ENCODE data around the gene SPTBN4. TPM values are rescaled to one million over a fixed set of nuclear protein-coding genes. Genes with fewer than 3 reads are reported as not detected.
A peak's percentile ranks its signal among the peaks of the same experiment; 100 is the strongest.
"Not testable (repeated sequence)": the region's sequence is repeated elsewhere in the genome, so short reads cannot be mapped to it uniquely, and the experiment has no call there.

SPTBN4 gene
- total RNA-seq, 1 donor from 2014 or later = under 0.01 TPM

GRCh38 chr19:40559394-40559793 is 92.6 kb downstream of the SPTBN4 start:
- DNase-seq (ENCODE audit: low read depth in 2 of 2) = no peak

DNA sequence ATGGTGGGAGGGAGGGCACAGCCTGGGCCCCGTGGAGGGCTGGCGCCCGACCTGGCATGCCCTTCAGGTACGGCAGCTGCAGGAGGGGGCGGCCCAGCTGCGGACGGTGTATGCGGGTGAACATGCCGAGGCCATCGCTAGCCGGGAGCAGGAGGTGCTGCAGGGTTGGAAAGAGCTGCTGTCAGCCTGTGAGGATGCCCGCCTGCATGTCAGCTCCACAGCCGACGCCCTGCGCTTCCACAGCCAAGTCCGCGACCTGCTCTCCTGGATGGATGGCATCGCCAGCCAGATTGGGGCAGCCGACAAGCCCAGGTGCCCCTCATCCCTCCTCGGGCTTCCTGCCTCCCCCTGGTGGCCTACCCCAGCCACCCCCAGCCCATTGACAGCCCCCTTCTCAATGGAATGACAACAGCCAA is 93.3 kb downstream of the SPTBN4 start:
- DNase-seq (ENCODE audit: low read depth in 2 of 2) = no peak

DNA sequence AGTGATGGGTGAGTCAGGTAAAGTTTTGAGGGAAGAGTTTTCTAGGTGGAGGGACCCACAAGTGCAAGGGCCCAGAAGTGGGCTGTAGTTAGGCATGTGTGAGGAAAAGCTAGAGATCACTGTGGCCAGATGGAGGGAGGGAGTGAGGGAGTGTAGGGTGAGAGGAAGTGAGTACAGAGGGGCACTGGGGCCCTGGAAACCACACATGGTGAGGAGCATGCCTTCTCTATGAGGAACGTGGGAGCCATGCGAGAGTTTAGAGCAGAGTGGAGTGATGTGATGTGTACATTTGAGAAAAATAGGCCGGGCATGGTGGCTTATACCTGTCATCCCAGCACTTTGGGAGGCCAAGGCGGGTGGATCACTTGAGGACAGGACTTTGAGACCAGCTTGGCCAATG is 95.1 kb downstream of the SPTBN4 start:
- DNase-seq (ENCODE audit: low read depth in 2 of 2) = no peak

DNA sequence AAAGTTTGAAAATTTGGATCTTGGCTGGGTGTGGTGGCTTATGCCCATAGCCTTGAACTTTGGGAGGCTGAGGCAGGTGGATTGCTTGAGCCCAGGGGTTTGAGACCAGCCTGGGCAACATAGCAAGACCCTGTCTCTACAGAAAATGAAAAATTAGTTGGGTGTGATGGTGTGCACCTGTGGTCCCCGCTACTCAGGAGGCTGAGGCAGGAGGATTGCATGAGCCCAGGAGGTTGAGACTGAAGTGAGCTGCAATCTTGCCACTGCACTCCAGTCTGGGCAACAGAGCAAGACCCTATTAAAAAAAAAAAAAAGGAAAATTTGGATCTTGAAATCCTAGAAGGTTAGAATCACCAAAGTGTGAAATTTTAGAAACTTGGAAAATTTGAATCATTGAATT is 97.7 kb downstream of the SPTBN4 start:
- not testable (repeated sequence) for DNase-seq (ENCODE audit: low read depth in 2 of 2)

GRCh38 chr19:40565355-40565754 is 98.6 kb downstream of the SPTBN4 start:
- DNase-seq (ENCODE audit: low read depth in 2 of 2) = no peak

DNA sequence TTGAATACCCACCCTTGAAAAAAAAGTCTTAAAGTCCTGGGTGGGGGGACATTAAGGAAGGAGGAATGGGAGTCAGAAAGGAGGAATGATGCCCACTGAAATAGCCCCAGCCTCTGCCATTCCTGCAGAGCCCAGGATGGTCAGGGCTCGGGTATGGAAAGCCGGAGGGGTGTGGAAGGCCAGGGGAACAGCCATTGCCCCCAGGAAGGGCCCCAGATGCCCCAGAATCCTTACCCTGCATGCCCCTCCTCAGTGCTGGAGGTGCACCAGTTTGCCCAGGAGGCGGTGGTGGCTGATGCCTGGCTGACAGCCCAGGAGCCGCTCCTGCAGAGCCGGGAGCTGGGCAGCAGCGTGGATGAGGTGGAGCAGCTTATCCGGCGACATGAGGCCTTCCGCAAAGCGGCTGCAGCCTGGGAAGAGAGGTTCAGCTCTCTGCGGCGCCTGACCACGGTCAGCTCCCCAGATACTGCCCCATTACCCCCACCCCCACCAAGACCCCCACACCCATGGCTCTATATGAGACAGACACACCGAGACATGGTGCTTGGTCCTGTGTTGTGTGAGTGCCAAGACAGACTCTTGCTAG is 99.2 kb downstream of the SPTBN4 start:
- DNase-seq (ENCODE audit: low read depth in 2 of 2) = no peak

- no peak for DNase-seq (ENCODE audit: low read depth in 2 of 2)
These were observed 100.4 kb downstream of the SPTBN4 start for GRCh38 chr19:40567040-40567749.

- DNase-seq (ENCODE audit: low read depth in 2 of 2) = no peak
These were observed 101.1 kb downstream of the SPTBN4 start for GRCh38 chr19:40567750-40568494.

DNA sequence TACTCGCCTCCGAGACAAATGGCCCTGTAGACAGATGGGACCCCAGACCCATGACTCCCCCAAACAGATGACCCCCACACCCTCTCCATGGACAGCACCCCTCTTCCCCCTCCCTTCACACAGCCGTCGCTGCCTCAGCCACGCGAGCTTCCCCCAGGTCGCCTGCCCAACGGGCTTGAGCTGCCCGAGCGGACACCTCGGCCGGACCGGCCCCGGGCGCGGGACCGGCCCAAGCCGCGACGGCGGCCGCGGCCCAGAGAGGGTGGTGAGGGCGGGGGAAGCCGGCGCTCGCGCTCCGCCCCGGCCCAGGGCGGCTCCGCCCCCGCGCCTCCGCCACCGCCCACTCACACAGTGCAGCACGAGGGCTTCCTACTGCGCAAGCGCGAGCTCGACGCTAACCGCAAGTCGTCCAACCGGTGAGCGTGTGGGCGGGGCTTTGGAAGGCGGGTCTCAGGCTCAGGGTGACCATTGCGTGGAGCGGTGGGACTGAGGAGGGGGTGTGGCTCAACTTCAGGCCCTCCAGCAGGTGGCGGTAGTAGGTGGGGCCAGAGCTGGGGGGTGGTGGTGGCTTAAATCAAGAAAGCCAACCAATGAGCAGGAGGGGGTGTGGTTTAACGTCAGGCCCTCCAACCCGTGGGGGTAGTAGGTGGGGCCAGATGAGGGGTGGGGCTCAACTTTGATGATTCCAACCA is 103.7 kb downstream of the SPTBN4 start:
- peak; percentile 99 to 100 for DNase-seq (ENCODE audit: low read depth in 2 of 2)

- DNase-seq (ENCODE audit: low read depth in 2 of 2) = no peak
These were observed 104.2 kb downstream of the SPTBN4 start for GRCh38 chr19:40571005-40571318.

DNA sequence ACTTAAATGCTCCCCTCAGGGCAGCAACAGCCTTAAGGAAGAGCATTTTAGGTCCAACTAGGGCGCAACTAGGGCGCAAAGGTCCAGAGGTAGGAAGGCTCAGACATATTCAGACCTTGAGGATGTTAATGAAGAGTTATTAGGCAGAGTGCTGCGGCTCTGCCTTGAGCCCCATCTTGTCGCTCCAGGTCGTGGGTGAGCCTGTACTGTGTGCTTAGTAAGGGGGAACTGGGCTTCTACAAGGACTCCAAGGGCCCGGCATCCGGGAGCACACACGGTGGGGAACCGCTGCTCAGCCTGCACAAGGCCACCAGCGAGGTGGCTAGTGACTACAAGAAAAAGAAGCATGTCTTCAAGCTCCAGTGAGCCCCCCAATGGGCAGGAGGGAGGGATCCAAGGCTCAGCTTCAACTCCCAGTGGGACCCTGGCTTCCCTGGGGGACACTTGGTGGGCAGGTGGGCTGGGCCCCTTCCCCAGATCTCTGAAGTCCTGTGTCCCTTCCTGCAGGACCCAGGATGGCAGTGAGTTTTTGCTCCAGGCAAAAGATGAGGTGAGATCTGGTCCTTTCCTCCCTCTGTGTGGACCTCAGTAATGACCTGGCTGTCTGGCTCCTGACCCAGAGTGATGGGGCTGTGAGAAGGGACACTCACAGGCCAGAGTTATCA is 105.2 kb downstream of the SPTBN4 start:
- no peak for DNase-seq (ENCODE audit: low read depth in 2 of 2)

- DNase-seq (ENCODE audit: low read depth in 2 of 2) = no peak
These were observed 108.5 kb downstream of the SPTBN4 start for GRCh38 chr19:40575326-40575725.

DNA sequence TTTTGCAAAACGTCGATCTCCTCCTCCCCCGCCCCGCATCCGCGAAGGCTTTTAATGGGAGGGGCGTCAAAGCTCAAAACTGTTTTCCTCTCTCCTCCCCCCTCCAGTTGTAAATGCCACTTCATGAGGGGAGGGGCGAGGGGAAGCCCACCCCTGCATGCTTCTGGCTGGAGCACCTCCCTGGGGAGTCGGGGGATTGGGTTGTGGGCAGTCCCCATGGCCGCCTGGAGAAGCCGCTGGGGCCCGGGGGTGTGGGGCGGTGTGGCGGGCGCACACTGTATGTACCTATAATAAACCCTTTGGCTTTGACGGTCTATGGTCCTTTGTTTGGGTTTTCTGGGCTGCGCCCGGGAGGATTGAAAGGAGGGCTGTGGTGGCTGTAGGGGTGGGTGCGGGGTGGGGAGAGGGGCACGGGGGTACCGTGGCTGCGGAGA is 109.4 kb downstream of the SPTBN4 start:
- DNase-seq (ENCODE audit: low read depth in 2 of 2) = no peak

DNA sequence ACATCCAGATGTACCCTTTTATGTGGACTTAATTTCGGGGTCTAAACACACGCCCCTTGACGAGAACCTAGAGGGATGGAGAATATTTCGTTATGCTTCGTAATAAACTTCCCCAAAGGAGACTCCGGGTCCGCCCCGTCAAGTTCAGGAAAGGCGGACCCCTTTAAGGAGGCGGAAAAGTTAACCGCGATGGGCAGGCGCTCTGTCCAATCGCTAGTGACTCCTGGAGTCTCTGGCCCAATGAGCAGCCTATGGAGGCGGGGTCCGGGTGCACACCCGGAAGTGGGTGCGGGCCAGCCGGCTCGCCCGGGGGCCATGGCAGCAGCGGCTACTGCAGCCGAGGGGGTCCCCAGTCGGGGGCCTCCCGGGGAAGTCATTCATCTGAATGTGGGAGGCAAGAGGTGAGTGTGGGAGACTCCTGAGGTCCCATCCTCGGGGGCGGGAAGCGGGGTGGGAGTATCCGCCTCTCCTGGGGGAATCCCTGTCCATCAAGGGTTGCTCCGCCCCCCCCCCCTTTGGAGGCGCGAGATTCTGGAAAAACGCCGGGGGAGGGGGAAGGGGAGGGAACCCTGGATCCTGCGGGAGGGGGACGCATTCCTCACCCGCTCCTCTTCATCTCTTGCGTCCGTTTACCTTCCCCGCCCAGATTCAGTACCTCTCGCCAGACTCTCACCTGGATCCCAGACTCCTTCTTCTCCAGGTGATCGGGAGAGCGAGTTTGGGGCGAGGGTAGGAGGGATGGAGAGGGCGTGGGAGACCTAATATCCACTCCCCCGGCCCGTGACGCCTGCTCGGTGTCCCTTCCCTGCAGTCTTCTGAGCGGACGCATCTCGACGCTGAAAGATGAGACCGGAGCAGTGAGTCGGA is 110.0 kb downstream of the SPTBN4 start, which contains the start of gene SHKBP1:
SHKBP1 (plus strand) TSS at position 289 of the 867 bp plus-strand sequence; CDS start at position 316, 27 bp downstream.
- DNase-seq (ENCODE audit: low read depth in 2 of 2) = peak; percentile 85 to 94

GRCh38 chr19:40578442-40578908 is 111.7 kb downstream of the SPTBN4 start:
- peak in 1 of 2 donors; percentile 23 for DNase-seq (ENCODE audit: low read depth in 2 of 2)

- DNase-seq (ENCODE audit: low read depth in 2 of 2) = no peak
These were observed 113.8 kb downstream of the SPTBN4 start for GRCh38 chr19:40580619-40581018.

- DNase-seq (ENCODE audit: low read depth in 2 of 2) = no peak
These were observed 114.7 kb downstream of the SPTBN4 start for GRCh38 chr19:40581531-40581930.

DNA sequence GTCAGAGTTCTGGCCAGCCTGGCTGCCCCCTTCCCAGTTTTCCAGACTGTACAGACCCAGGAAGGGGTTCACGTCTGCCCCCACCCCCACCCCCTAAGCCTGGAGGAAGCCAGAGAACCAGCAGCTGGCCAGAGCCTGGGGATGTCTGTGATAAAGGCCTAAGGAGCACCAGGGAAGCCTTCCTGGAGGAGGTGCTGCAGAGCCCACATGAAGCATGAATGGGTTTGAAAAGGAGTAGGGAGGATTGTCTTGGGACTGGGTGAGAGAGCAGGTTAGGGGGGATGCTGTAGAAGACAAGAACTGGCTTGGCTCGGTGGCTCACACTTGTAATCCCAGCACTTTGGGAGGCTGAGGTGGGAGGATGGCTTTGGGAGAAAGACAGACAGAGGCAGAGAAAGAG is 115.7 kb downstream of the SPTBN4 start:
- DNase-seq (ENCODE audit: low read depth in 2 of 2) = no peak

GRCh38 chr19:40583283-40583682 is 116.5 kb downstream of the SPTBN4 start:
- DNase-seq (ENCODE audit: low read depth in 2 of 2) = no peak

GRCh38 chr19:40584007-40584406 is 117.2 kb downstream of the SPTBN4 start:
- no peak for DNase-seq (ENCODE audit: low read depth in 2 of 2)

Measured in dermis microvascular lymphatic vessel endothelial cell (primary cell).